GM19455 (cell line): ENCODE data around the gene CR1.
"Not testable (repeated sequence)": the region's sequence is repeated elsewhere in the genome, so short reads cannot be mapped to it uniquely, and the experiment has no call there.

Experiments
- ATAC-seq: cut with Tn5 transposase; IDR thresholded peaks from one replicate; pipeline ENCODE4 v1.9.1; 2021; ENCODE audit not compliant: unreplicated experiment

CR1 gene

GRCh38 chr1:207638487-207639145 is 142.7 kb downstream of the CR1 start:
- not testable (repeated sequence) for ATAC-seq

GRCh38 chr1:207639362-207639761 is 143.4 kb downstream of the CR1 start:
- ATAC-seq: not testable (repeated sequence)

DNA sequence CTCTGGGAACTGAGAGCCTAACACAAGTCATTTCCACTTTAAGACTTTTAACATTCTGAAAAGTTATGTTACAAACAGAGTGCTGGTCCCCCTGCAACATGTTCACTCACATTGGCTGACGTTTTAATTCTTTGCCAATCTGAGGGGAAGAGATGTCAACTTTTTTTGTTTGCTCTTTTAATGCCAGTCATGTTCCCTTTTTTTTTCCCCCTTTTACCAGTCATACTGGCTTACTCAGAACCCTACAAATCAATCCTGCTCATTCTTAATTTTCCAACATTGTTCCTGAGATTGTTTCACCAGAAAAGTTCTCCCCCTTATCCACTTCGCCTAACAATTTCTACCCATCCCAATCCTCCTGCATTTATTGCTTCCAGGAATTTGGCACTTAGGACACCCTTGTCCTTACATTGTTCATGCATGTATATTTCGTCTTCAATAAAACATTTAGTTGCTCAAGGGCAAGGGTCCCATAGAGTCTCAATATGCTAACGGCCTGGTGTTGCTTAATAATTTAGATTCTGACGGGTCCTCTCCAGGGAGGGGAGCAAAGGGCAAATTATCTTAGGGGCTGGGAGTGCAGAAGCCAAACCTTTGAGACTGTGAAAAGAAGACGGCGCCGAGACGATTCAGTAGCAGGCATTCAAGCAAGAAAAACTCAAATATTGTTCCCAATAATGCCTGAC is 148.4 kb downstream of the CR1 start:
- ATAC-seq: peak; percentile 13

- peak; percentile 71 for ATAC-seq
Observed at GRCh38 chr1:207644852-207645634, 149.1 kb downstream of the CR1 start, which contains the start of gene CR1L. Gene CR1L (plus strand): TSS chr1:207645133. CDS start chr1:207645234, 101 bp downstream.

DNA sequence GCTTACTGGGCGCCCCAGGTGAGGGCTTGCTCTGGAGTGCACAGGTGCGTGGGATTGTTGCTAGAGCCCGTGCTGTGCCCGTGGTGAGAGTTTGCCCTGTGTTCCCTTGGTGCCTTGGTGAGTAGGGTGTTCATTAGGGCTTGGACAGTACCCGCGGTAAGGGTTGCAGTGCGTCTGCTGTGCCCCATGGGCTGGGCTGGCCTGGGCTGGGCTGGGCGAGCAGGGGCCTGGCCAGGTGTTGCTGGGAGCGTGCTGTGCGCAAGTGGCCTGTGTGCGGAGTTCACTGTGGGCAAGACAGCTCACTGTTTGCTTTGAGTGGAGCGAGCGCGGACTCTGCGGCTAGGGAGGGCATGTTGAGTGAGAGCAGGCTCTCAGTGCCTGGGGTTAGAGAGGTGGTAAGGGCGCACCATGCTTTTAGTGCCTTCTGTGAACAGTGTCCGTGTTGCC is 149.7 kb downstream of the CR1 start:
- ATAC-seq: no peak

DNA sequence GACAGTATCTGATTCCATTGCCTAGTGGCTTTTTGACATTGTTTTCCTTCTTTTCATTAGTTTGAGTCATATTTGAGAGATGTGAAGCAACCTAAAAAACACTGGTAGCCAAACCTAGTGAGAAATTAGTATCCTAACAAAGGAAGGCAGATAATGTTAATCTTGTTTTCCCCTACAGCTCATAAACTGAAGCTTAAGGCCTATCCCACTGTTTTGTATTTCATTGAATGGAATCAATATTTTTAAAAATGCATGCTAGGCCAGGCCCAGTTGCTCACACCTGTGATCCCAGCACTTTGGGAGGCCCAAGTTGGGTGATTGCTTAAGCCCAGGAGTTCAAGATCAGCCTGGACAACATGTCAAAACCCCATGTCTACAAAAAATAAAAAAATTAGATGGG is 150.2 kb downstream of the CR1 start:
- no peak for ATAC-seq

GRCh38 chr1:207646944-207647579 is 151.1 kb downstream of the CR1 start:
- ATAC-seq: no peak

DNA sequence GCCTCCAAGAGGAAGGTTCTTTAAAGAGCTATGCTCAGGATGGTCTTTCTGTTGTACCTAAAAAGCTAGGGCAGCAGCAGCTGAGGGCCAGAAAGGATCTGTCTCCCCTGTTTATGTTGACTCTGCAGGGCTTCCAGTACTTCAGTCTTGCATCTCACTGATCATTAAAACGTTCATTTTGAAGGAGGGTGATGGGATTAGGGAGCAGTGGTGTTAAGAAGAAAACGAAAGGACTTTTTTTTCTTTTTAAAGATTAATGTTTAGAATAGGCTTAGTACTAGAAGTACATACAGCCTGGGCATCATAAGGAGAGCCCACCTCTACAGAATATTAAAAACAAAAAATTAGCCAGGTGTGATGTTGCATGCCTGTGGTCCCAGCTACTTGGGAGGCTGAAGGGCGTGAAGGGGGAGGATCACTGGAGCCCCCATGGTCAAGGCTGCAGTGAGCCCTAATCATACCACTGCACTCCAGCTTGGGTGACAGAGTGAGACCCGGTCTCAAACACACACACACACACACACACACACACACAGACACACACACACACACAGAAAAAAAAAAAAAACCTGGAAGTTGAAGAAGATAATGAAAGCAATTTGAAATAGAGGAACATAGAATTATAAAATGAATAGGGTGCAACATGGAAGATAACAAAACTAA is 151.8 kb downstream of the CR1 start:
- ATAC-seq: no peak

DNA sequence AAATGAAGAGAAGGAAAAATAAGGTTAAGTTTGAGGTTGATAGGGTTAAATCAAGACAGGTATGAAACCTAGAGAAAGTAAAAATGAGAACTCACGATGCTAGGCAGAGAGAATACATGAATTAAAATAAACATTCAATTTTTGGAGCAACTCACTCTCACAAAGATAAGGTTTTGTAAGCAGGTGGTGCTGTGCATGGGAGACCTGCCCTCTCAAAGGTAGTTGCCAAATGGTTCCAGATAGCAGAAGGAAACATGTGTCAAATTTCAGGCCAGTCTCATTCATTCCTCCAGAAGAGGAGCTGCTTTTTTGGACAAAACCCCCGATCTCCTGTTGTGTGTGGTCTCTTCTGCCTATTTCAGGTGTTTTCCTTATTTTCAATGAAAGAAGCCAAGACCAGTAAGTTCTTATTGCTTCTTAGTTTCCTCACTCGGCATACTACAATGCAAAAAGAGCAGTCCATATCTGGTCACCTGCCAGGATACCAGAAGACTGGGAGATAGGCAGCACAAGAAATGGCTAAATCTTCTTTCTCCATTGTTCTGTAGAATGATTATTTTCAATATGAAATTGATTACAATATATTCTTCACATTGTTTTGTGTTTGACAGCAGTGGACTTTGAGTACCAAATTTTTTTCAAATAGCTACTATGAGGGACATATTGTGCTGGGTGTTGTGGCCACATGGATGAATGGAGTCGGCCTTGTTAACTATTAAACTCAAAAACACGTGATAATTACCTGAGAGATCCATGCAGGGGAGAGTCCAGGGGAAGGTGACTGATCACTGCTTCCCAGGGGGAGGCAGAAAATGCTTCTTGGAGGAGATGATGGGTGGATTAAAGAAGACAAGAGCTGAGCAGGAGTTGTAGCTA is 152.6 kb downstream of the CR1 start:
- ATAC-seq: no peak

DNA sequence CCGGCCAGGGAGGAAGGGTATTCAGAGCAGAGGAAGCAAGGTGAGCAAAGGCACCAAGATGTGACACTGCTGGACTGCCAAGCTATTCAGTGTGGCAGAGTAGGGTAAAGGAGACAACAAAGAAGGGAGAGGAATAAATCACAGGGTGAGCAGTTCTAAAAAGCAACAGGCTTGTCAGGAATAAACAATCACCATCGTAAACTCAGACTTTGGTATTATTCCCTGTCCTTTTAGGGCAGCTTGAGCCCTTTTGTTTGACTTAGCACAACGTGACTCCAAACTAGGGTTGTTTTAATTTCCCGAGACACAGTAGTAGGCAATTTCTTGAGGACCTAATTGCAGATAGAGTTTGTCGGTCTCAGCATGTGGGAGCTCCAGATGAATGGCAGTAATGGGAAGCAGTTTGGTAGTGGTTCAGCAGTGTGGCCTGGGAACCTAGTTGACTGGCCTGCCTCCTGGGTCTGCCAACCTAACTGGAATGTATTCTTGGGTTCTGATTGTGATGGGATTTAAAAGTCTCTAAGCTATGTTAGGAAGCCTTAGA is 153.3 kb downstream of the CR1 start:
- ATAC-seq: no peak

GRCh38 chr1:207649865-207650580 is 154.1 kb downstream of the CR1 start:
- ATAC-seq: no peak

DNA sequence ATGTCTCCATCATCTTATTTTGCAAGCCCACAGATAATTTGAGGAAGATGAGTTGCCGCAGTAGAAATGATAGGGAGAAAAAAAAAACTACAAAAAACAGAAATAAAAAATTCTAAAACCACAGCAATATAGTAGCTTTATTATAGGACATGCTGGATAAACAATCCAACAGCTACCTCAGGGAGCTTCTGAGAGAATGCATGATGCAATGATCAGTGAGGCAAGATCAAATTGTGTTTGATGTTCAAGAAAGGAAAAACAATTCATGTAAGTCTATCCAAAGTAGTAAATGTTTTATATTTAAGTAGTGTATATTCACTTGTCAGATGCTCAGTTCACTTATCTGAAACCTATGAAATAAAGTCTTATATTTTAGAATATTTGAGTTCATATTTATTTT is 155.6 kb downstream of the CR1 start:
- ATAC-seq: no peak

DNA sequence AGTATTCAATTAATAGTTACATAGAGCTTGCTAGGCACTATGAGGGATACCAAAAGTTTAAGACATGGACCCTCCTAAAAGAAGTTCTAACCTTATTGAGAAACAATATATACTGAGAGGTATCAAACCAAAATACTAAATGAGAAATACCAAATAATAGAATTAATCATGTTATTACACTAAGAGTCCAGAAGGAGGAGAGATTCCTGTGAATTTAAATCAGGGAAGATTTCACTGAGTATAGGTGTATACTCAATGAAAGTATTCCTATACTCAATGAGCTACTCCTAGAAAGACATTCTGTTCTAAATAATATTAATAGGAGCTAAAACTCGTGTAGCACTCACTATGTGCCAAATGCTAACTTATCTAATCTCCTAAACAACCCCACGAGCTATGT is 158.4 kb downstream of the CR1 start:
- ATAC-seq: no peak

DNA sequence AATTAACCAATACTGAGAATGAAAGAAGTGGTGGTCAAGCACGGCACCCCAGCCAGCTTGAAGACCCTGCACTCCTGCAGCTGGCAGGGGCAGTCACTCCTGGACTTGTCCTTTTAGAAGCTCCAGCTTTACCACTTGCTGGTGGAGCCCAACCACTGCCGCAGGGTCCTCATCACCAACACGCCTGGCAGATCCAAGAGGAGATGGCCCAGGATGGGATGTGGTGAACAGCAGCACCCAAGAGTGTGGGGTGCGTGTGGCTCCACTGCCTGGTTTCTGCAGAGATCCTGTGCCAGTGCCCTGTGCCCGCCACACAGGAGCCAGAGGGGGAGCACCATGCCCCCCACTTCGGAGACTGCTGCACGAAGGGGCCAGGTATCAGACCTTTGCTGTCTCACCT is 162.5 kb downstream of the CR1 start:
- ATAC-seq: no peak

DNA sequence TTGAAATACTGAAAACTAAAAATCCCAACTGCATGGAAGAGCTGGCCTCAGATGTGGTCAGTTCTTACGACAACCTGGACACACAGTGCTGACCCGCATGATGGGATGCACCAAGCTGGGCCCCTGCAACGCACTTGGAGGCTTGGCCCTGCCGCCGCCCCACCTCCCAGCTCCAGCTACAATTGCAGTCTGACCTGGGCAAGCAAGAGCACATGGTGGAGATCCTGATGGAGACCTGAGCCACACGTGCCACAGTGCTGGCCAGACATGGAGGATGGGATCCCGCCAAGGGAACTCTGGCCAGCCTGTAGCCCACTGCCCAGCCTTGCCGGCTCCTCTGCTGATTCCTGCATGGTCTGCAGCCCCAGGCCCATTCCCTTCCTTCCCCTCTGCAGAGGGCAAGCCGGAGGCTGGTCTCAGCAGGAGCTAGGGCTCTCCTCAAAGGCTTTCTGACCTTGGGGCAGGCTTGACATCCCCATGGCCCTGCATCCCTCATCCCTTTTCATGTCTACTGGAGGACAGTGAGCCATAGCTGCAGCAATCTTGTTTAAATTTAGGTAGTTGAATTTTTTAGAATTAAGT is 163.0 kb downstream of the CR1 start:
- no peak for ATAC-seq

DNA sequence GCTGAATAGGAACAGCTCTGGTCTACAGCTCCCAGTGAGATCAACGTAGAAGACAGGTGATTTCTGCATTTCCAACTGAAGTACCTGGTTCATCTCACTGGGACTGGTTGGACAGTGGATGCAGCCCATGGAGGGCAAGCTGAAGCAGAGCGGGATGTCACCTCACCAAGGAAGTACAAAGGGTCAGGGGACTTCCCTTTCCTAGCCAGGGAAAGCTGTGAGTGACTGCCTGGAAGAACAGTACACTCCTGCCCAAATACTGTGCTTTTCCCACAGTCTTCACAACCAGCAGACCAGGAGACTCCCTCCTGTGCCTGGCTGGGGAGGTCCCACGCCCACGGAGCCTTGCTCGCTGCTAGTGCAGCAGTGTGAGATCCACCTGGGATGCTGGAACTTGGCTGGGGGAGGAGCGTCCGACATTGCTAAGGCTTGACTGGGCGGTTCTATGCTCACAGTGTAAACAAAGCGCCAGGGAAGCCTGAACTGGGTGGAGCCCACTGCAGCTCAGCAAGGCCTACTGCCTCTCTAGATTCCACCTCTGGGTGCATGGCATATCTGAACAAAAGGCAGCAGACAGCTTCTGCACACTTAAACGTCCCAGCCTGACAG is 163.7 kb downstream of the CR1 start:
- ATAC-seq: no peak

- ATAC-seq: not testable (repeated sequence)
Observed at GRCh38 chr1:207661420-207661819, 165.5 kb downstream of the CR1 start.

DNA sequence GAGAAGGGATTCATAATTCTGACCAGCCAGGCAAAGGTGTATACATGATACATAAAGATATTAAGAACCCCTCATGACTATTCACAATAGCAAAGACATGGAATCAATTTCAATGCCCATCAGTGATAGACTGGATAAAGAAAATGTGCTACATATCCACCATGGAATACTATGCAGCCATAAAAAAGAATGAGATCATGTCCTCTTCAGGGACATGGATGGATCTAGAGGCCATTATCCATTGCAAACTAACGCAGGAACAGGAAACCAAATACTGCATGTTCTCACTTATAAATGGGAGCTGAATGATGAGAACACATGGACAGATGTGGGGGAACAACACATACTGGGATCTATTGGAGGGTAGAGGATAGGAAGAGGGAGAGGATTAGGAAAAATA is 170.4 kb downstream of the CR1 start:
- ATAC-seq: no peak
